NCI-H748 treated with DMSO at 0.1 percent for 48 hours (cell line): ENCODE measurements around the gene DEXI.
A peak's percentile ranks its signal among the peaks of the same experiment; 100 is the strongest.
"Not testable (repeated sequence)": the region's sequence is repeated elsewhere in the genome, so short reads cannot be mapped to it uniquely, and the experiment has no call there.

Source experiments
- DNase-seq: peaks from one replicate; lab custom pipeline; 2025; lab: John Stamatoyannopoulos, UW

The DEXI gene

DNA sequence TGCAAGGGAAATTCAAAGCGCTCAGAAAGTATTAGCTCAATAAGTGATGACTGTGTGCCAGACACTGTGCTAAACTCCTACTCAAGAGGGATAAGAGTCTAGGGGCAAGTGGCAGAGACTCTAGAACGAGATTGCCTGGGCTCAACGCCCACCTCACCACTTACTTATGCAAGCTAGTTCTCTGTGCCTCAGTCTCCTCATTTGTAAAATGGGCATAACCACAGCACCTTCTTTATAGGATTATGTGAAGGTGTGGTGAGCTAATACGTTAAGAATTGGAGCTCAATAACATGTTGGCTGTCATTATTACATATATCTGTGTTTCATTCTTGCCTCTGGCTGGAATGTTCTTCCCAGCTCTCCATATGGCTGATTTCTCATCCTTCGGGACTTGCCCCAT, 15.4 kb downstream of the DEXI start:
- DNase-seq = no peak

DNA sequence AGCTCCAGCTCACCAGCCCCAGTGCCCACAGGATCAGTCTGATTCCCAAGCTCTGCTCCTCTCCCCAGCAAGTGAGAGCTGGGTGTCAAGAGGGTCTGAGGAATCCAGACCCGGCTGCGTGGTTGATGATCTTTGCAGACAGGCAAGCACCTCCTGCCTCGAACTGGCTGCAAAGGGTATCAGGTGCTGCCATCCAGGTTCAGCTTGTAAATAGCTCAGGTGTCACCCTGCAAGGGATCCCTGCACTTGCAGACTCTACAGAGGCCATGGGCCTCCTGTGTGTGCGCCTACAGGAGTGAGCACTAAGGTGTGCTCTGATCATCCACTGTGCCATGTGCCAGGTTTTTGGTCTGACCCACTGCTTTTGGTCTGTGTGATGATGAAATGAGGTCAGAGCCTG, 16.2 kb downstream of the DEXI start:
- no peak for DNase-seq

DNA sequence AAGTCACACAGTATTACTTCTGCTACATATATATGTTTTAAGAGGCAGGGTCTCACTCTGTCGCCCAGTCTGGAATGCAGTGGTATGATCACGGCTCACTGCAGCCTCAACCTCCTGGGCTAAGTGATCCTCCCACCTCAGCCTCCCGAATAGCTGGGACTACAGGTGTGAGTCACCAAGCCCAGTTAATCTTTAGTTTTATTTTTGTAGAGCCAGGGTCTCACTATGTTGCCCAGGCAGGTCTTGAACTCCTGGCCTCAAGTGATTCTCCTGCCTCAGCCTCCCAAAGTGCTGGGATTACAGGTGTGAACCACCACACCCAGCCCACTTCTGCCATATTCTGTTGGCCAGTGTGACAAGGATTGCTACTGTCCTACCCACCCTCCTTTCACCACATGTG, 17.0 kb downstream of the DEXI start:
- DNase-seq = not testable (repeated sequence)

DNA sequence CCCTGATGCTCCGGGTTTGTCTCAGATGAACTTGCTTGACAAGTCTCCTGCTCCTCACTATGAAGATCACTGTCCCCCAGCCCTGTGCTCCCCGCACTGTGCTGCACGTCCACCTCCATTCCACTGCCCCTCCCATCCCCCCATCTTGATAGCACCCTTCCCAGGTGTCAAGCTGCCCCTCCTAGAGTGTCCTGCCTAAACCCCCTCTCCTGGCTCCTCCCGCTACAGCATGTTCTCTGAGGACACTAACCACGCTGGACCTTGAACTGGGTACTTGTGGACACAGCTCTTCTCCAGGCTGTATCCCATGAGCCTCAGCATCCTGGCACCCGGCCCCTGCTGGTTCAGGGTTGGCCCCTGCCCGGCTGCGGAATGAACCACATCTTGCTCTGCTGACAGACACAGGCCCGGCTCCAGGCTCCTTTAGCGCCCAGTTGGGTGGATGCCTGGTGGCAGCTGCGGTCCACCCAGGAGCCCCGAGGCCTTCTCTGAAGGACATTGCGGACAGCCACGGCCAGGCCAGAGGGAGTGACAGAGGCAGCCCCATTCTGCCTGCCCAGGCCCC, 18.5 kb downstream of the DEXI start:
- DNase-seq = no peak

DNA sequence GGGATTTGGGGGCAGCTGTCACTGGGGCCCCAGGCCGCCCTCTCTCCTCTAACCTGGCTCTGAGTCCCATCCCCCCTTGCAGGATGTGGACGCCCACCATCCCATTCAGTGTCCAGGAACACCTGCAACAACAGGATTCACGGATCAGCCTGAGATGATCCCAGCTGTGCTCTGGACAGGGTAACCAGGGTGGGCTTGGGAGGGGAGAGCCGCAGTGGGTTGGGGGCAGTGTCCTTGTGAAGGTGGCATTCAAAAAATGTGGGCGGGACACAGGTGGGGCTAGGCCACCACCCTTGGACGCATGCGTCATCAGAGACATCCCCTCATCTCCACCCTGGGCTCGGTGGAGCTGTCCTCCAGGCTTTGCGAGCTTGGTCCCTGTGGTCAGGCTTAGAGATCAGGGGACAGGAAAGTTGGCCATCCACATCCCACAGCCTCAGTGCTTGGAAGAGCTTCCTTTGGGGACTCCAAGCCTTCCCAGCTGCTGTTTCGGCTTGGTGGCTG, 19.1 kb downstream of the DEXI start:
- no peak for DNase-seq

DNA sequence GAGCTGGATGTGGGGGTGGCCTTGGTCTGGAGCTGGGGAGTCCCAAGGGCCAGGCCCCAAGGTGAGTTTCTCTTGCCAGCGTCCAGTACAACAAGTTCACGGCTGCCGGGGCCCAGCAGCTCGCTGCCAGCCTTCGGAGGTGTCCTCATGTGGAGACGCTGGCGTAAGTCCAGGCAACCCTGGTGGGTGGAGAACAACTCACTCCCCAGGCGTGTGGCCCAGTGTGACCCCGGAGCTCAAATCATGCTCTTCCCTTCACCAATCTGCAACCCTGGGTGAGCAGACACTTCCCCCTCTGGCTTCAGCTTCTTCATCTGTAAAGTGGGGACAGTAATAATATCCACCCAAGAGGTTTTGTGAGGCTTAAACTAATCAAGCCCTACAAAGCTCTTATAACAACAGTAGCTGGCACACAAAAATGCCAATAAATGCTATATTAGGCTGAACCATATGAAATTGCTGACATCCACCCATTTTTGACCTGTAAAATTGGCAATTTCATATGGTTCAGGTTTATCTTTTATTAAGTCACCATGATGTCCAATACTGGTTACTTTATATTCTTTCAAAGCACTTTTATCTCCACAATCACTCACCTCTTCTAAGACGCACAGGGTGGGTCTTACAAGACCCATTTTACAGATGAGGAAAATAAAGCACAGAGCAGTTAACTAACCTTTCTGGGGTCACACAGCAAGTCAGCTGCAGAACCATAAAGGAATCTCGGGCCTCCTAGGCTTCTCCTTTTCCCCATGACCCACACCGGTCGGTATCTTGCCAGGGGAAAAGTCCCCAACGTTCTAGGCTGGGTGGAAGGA, 19.7 kb downstream of the DEXI start:
- DNase-seq = no peak

DNA sequence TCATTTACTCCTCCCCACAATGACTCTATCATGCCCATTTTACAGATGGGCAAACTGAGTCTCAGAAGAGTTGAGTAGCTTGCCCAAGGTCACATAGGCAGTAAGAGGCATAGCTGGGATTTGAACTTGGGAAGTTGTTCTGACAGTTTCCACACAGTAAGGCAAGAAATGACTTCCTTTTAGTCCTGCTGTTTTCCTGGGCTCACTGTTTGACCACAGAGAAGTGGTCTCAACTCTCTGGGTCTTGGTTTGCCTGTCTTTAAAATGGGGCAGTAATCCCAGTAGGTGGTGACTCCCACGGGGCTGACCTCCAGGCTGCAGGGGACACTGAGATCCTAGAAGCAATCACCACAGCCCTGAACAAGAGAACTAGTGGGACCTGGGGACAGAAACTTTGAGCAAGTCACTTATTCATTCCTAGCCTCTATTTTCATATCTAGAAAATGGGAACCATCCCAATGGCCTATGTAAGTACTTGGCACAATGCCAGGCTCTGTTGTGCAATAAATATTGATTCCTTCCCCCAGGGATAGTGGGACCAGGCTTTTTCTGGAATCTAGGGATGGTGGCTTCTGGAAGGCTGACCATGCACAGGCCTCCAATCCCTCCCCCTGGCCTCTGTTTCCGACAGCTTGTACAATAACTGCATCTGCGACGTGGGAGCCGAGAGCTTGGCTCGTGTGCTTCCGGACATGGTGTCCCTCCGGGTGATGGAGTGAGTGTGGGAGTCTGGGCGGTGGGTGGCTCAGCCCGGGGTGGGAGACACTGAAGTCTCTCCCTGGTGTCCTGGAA, 20.5 kb downstream of the DEXI start:
- DNase-seq = no peak

DNA sequence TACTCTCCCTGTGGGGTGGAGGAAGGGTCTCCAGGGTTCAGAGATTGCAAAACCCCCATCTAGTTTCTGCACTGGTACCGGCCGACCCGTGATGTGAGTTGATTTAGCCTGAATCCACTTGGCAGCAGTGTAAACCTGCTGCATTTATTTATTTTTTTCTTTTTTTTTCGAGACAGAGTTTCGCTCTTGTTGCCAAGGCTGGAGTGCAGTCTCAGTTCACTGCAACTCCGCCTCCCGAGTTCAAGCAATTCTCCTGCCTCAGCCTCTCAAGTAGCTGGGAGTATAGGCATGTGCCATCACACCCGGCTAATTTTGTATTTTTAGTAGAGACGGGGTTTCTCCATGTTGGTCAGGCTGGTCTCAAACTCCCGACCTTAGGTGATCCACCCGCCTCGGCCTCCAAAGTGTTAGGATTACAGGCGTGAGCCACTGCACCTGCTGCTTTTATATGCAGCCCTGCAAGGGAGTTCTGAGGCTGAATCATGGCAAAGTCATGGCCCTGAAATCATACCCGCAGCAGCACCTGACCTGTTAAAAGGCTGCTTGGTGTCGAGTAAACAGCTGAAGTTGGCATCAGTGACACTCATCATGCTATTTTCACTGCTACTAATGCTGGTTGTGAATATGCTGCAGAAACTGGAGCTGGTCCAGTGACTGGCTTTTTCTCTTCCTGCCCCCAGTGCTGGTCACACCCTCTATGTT, 21.4 kb downstream of the DEXI start:
- DNase-seq = no peak

DNA sequence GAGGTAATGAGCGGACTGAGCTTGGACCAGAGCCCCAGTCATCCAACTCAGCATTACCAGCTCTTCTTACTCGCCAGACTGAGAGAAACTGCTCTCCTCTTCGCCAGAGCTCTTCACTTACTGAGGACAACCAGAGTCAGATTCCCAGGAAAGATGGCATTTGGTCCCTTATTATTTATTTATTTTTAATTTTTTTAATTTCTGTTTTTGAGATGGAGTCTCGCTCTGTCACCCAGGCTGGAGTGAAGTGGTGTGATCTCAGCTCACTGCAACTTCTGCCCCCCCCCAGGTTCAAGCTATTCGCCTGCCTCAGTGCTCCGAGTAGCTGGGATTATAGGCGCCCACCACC, 23.3 kb downstream of the DEXI start:
- DNase-seq = no peak

DNA sequence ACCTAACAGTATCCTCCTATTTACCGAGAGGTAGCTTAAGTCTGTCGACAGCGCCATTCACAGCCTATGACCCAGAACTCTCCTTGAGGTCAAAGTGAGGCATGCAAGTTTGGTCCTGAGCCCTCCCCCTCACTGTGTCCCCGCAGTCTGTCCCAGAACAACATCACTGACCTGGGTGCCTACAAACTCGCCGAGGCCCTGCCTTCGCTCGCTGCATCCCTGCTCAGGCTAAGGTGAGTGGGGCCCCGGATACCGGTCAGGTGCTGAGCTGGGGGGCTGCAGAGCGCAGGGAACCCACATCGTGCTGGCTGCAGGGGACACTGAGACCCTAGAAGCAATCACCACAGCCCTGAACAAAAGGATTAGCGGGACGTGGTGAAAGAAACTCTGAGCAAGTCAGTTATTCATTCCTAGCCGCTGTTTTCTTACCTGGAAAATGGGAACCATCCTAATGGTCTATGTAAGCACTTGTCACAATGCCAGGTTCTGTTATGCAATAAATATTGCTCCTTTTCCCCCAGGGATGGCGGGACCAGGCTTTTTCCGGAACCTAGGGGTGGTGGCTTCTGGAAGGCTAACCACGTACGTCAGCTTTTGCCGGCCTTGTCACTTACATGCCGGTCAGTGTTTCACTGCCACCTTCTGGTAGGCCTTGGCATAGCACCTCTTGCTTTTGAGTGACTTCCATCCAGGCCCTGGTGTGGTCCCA, 23.8 kb downstream of the DEXI start:
- peak; percentile 47 for DNase-seq

DNA sequence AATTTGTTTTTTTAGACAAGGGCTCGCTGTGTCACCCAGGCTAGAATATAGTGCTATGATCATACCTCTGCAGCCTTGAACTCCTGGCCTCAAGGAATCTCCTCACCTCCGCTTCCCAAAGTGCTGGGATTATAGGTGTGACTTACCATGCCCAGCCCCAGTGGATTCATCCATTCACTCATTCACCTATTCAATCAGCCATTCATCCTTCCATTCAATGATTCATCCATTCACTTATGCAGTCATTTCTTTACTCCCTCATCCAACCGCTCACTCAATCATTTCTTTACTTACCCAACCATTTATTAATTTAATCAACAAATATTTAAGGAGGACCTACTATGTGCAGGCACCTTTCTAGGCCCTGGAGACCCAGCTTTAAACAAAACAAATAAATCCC, 25.7 kb downstream of the DEXI start:
- DNase-seq = no peak

DNA sequence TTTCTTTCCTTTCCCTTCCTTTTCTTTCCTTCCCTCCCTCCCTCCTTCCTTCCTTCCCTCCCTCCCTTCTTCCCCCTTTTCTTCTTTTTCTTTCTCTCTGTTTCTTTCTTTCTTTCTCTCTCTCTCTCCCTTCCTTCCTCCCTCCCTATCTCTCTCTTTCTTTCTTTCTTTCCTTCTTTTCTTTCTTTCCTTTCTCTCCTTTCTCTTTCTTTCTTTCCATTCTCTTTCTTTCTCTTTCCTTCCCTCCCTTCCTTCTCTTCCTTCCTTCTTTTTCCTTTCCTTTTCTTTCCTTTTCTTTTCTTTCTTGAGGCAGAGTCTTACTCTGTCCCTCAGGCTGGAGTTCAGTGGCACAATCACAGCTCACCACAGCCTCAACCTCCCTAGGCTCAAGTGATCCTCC, 31.0 kb downstream of the DEXI start:
- no peak for DNase-seq

DNA sequence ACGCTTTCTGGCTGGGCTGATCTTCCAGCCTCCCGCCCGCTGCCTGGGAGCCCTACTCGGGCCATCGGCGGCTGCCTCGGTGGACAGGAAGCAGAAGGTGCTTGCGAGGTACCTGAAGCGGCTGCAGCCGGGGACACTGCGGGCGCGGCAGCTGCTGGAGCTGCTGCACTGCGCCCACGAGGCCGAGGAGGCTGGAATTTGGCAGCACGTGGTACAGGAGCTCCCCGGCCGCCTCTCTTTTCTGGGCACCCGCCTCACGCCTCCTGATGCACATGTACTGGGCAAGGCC, 34.6 kb downstream of the DEXI start:
- DNase-seq = no peak

DNA sequence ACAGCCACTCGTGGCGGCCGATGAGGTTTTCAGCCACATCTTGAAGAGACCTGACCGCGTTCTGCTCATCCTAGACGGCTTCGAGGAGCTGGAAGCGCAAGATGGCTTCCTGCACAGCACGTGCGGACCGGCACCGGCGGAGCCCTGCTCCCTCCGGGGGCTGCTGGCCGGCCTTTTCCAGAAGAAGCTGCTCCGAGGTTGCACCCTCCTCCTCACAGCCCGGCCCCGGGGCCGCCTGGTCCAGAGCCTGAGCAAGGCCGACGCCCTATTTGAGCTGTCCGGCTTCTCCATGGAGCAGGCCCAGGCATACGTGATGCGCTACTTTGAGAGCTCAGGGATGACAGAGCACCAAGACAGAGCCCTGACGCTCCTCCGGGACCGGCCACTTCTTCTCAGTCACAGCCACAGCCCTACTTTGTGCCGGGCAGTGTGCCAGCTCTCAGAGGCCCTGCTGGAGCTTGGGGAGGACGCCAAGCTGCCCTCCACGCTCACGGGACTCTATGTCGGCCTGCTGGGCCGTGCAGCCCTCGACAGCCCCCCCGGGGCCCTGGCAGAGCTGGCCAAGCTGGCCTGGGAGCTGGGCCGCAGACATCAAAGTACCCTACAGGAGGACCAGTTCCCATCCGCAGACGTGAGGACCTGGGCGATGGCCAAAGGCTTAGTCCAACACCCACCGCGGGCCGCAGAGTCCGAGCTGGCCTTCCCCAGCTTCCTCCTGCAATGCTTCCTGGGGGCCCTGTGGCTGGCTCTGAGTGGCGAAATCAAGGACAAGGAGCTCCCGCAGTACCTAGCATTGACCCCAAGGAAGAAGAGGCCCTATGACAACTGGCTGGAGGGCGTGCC, 35.1 kb downstream of the DEXI start:
- DNase-seq = no peak

DNA sequence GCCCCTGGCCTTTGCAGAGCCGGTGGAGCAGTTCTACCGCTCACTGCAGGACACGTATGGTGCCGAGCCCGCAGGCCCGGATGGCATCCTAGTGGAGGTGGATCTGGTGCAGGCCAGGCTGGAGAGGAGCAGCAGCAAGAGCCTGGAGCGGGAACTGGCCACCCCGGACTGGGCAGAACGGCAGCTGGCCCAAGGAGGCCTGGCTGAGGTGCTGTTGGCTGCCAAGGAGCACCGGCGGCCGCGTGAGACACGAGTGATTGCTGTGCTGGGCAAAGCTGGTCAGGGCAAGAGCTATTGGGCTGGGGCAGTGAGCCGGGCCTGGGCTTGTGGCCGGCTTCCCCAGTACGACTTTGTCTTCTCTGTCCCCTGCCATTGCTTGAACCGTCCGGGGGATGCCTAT, 35.8 kb downstream of the DEXI start:
- no peak for DNase-seq

DNA sequence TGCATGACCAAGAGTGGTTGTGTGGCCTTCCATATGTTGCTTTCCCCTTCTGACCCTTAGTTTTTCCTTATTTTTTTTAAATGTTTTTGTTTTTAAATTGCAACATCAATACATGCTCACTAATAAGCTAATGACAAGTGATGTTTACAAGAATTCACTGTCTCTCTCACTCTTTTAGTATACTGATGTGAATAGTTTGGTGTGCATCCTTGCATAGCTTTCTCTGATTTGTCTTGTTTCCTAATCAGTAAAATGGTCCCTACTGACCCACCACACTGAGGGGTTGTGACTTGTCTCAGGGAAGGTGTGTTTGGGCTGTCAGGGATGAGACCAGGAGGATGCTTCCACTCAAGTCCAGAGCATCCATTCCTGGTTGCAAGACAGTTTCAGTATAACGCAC, 39.3 kb downstream of the DEXI start:
- DNase-seq = no peak

DNA sequence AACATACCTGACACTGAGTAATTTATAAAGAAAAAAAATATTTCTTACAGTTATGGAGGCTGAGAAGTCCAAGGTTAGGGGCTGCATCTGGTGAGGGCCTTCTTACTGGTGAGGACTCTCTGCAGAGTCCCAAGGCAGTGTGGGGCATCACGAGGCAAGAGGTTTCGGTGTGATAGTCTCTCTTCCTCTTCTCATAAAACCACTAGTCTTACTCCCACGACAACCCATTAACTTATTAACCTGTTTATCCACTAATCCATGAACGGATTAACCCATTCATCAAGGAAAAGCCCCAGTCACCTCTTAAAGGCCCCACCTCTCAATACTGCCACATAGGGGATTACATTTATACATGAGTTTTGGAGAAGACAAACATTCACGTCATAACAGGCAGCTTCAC, 45.1 kb downstream of the DEXI start:
- no peak for DNase-seq

DNA sequence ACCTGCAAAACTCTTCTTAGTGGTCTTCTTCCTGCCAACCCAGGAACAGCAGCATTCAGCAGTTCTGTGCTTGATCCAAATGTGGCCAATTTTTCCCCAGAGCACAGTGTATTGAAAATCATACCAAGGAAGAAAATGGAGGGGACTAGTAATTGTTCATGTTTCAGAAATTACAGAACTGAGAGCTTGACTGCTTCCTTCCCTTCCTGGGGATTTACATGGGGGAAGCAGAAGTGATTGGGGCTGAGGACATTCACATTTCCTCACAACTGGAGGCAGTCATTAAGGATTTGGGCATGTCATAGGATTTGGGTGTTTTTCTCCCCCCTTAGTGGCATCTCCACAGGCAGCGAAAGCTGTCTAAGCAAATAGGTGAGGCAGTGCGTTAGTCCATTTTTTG, 45.5 kb downstream of the DEXI start:
- DNase-seq = no peak

DNA sequence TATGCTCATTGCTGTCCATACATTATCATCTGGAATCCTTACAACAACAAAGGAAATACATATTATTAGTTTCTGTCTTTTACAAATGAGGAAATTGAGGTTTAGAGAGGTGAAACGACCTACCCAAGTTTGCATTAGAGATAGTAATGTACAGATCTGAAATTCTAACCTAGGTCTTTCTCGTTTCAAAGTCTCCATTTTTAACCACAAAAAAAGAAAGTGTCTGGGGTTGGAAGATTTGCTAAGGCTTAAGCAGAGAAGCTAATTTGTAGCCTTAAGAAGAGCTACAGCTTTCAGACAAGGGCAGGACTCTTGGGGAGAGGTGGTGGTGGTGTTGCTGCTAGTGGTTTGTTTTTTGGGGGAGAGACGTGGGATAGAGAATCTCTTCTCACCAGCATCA, 46.1 kb downstream of the DEXI start:
- no peak for DNase-seq

DNA sequence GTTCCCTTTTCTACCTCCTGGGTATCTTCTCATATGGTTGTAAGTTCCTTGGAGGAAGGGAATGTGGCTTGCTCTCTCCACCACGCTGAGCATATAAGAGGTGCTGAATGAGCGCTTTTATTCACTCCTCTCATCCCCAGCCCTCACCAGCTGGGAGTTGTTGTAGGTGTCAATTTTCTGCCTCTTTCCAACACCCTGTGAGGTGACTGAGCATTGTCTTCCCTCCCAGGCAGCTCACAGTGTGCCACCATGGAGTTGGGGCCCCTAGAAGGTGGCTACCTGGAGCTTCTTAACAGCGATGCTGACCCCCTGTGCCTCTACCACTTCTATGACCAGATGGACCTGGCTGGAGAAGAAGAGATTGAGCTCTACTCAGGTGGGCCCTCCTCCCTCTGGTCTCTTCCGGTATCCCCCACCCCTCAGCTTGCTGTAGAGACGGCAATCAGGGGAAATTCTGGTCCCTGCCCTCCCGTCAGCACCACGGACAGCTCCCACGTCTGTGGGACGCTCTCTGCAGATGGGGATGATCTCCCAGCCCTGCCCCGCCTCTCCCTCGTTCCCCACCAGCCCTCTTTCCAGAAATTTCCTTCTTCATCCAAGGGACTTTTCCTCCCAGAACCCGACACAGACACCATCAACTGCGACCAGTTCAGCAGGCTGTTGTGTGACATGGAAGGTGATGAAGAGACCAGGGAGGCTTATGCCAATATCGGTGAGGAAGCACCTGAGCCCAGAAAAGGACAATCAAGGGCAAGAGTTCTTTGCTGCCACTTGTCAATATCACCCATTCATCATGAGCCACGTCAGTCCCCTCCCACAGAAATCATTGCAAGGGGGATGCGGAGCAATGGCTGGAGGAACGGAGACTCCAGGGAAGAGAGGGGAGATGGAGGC, 47.0 kb downstream of the DEXI start:
- DNase-seq = no peak
